ENCODE data around the gene OSBPL2.

Gene OSBPL2

DNA sequence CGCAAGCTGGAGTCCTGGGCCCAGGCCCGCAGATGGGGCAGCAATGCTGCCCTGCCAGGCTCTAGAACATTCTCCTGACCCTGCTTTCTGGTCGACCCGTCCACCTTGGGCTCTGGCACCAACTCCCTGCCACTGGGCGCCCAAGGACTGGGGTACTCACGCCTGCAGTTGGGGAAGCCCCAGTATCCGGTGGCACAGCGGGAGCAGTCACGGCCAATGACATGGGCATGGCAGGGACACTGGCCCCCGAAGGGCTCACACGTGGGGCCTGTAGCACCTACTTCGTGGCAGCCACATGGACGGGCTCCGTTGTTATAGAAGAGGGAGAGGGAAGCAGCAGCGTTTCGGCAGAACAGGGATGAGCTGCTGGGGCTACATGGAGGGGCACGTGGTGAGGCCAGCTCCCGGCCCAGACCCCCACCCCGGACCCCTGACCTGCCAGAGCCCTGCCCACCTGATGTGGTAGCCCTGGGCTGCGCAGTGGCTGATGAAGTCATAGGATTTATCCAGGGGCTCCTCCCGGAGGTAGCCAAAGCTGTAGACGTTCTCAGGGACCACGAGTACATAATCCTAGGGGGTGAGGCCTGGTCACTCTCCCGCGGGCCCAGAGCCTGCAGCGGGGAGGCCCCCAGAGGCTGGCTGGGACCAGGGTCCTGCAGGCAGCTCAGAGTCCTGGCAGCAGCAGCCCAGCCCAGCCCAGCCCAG is 90.5 kb downstream of the OSBPL2 start:
- ChIA-PET POLR2A (ENCODE audit: low non-redundant PET) (no interaction called here), CTCF (interaction anchor here (1.1 kb wide), 2 partner anchors 36 to 54 kb away, joined by 3 to 4 read pairs; no protein-coding TSS in a partner anchor)
- peak overlapping the region; percentile 80 for H3K27ac ChIP-seq
- TF ChIP-seq, protein P1, sequence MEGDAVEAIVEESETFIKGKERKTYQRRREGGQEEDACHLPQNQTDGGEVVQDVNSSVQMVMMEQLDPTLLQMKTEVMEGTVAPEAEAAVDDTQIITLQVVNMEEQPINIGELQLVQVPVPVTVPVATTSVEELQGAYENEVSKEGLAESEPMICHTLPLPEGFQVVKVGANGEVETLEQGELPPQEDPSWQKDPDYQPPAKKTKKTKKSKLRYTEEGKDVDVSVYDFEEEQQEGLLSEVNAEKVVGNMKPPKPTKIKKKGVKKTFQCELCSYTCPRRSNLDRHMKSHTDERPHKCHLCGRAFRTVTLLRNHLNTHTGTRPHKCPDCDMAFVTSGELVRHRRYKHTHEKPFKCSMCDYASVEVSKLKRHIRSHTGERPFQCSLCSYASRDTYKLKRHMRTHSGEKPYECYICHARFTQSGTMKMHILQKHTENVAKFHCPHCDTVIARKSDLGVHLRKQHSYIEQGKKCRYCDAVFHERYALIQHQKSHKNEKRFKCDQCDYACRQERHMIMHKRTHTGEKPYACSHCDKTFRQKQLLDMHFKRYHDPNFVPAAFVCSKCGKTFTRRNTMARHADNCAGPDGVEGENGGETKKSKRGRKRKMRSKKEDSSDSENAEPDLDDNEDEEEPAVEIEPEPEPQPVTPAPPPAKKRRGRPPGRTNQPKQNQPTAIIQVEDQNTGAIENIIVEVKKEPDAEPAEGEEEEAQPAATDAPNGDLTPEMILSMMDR (conservative IDR thresholded peaks at IDR 0.05; ENCODE audit: low read depth): no peak
- DNase-seq (ENCODE audit: low spot score): no peak

DNA sequence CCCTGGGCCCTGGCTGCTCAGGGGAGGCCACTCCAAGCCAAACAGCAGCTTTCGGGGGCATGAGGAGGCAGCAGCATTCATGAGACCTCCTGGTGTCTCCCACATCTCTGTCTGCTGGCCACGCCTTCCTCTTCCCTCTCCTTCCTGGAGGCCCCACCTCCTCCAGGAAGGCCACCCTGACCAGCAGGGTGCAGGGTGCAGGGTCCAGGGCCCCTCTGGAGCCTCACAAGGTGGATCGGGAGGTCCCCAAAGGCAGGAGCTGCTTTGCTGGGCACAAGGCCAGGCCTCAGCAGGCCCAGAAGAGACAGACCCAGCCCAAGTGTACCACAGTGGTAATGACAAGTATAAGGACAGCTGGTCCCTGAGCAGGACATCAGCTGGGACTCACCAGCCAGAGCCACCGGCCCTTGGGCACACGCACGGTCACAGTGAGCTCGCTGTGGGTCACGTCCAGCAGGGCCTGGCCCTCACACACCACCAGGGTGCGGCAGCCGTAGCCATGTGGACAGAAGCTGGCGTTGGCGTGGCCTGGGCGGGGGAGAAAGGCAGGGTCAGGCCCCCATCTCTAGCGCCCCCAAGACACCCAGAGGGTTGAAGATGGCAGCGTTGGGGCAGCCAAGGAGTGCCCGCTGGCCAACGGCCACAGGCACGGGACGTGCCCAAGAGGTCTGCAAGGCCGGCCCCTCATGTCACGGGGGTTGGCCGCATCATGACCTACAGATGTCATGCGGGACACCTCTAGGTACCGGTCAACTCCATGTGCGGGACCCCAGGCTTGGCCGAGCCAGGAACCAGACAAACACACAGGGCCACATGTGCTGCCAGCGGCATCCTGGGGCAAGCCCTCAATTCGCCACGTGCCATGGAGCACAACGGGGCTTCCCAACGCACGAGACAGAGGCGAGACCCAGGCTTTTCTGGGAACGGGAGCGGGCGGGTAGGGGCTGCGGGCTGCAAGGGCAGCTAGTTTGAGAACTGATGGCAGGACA is 91.4 kb downstream of the OSBPL2 start:
- POLR2A ChIA-PET (ENCODE audit: low non-redundant PET): no interaction called here
- TF ChIP-seq, protein P1 (conservative IDR thresholded peaks at IDR 0.05; ENCODE audit: low read depth): no peak
- CTCF ChIA-PET: interaction anchor here (0.6 to 2.0 kb wide), 4 partner anchors 15 to 53 kb away, joined by 3 to 14 read pairs (median 3); no protein-coding TSS in a partner anchor

GRCh38 chr20:62330576-62331317 is 92.4 kb downstream of the OSBPL2 start:
- peak overlapping the region; percentile 80 for H3K27ac ChIP-seq
- POLR2A ChIA-PET (ENCODE audit: low non-redundant PET): no interaction called here
- TF ChIP-seq, protein P1 (conservative IDR thresholded peaks at IDR 0.05; ENCODE audit: low read depth): no peak
- no peak for DNase-seq (ENCODE audit: low spot score)
- CTCF ChIA-PET: interaction anchor here (0.6 to 2.0 kb wide), 4 partner anchors 9 to 52 kb away, joined by 3 to 14 read pairs (median 4); no protein-coding TSS in a partner anchor

More for the DNA sequence above, 91.4 kb downstream of the OSBPL2 start:
- peak overlapping the region; percentile 80 for H3K27ac ChIP-seq
- no peak for DNase-seq (ENCODE audit: low spot score)

DNA sequence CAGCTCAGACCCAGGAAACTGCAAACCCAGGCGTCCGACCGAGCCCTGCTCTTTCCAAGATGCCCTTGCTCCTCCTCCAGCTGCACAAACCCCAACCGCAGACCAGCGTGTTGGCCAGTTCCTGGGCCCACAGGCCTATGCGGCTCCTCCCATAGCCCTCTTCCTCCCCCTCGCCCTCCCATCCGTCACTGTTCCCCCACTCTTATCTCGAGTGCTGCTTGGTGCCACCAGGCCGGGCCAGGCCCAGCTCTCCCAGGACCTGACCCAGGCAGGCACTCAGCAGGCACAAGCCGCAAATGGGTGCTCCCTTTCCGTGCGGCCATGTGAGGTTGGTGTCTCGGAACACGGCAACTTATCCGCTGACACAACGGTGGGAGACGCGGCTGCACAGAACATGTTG is 93.0 kb downstream of the OSBPL2 start:
- H3K27ac ChIP-seq: peak overlapping the region; percentile 50
- no peak for DNase-seq (ENCODE audit: low spot score)
- ChIA-PET CTCF (interaction anchor here (0.6 to 2.0 kb wide), 2 partner anchors 9 to 51 kb away, joined by 4 to 14 read pairs; no protein-coding TSS in a partner anchor), POLR2A (ENCODE audit: low non-redundant PET) (no interaction called here)
- TF ChIP-seq, protein P1 (conservative IDR thresholded peaks at IDR 0.05; ENCODE audit: low read depth): no peak

DNA sequence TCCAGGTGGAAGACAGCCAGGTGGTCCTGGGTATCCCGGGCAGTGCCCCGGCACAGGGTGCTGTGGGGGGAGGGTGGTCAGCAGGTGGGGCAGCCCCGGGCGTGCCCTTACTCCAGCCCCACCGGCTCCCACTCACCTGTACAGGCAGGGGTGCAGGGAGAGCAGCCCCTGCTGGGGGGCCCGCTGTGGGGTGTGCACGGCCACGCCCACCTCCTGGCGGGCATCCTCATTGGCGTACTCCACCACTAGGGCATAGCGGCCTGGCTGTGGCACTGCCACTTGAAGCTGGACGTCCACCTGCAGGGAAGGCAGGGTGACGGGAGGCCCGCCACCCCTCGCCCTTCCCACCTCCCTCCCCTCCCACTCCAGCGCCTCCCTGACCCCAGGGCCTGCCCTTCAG is 94.1 kb downstream of the OSBPL2 start:
- TF ChIP-seq, protein P1 (conservative IDR thresholded peaks at IDR 0.05; ENCODE audit: low read depth): no peak
- POLR2A ChIA-PET (ENCODE audit: low non-redundant PET): no interaction called here
- DNase-seq (ENCODE audit: low spot score): no peak
- peak overlapping the region; percentile 50 for H3K27ac ChIP-seq
- CTCF ChIA-PET: interaction anchor here (0.6 to 1.0 kb wide), 3 partner anchors 22 to 115 kb away, joined by 3 to 4 read pairs (median 3); no protein-coding TSS in a partner anchor
